GM12878 (cell line): ENCODE results near the gene ARPC1A. TPM values are rescaled to one million over a fixed set of nuclear protein-coding genes. Genes with fewer than 3 reads are reported as not detected.
"Not testable (repeated sequence)": the region's sequence is repeated elsewhere in the genome, so short reads cannot be mapped to it uniquely, and the experiment has no call there.

Source experiments
- ATAC-seq: fragments of 200-7000 bp; cut with Tn5 transposase; 3 replicates; pipeline ENCODE4 v1.9.1; 2020; ENCODE audit warnings: mild to moderate bottlenecking, moderate library complexity
- BruUV-seq: library from RNA; stranded (reverse); fragments of 400-500 nt; replicated peaks from 2 replicates; lab custom pipeline; 2021; lab: Mats Ljungman, UMichigan
- CTCF ChIA-PET: fragments of 300-600 bp; sonication (Branson Sonifier 250); formaldehyde crosslinking; extraction: SDS; loops from one replicate; lab custom pipeline; 2021; ENCODE audit warnings: inconsistent platforms; lab: Yijun Ruan, JAX
- POLR2A ChIA-PET: fragments of 350-600 bp; formaldehyde crosslinking; extraction: SDS; loops from one replicate; lab custom pipeline; 2021; ENCODE audit warnings: inconsistent platforms; lab: Charles Lee
- RAD21 ChIA-PET: fragments of 300-600 bp; sonication (Branson Sonifier 250); formaldehyde crosslinking; loops from one replicate; lab custom pipeline; 2023; ENCODE audit warnings: antibody characterized with exemption; ENCODE audit not compliant: unreplicated experiment; lab: Charles Lee
- SMC1A ChIA-PET: fragments of 300-600 bp; sonication (Branson Sonifier 250); formaldehyde crosslinking; loops from one replicate; lab custom pipeline; 2023; ENCODE audit not compliant: unreplicated experiment, uncharacterized antibody; lab: Charles Lee
- DNase-seq: peaks from one replicate; pipeline ENCODE4 v3.0.0-alpha.2; 2011; ENCODE audit warnings: low read depth, low spot score
- FAIRE-seq: peaks from 3 replicates; lab custom pipeline; 2011; peaks lifted over from hg19 to GRCh38; lab: Jason Lieb, UNC
- H2AFZ ChIP-seq: 2 replicates; pipeline ENCODE4 v1.6.0; 2011; ENCODE audit warnings: low read depth, low read length, control low read depth; ENCODE audit not compliant: control insufficient read depth
- H3K27ac ChIP-seq: 2 replicates; pipeline ENCODE4 v1.5.1; 2011; ENCODE audit warnings: control low read depth; ENCODE audit not compliant: control insufficient read depth, insufficient read depth
- H3K27me3 ChIP-seq, 2 experiments: replicated peaks in 1 of 2; 2 replicates each; pipeline versions ENCODE4 v1.6.0 to v1.6.1; 2011; ENCODE audit warnings: low read length in 1 of 2; ENCODE audit not compliant: control insufficient read depth in 2 of 2, insufficient read depth in 2 of 2
- H3K36me3 ChIP-seq, 2 experiments: 2 replicates each; pipeline ENCODE4 v1.5.1; 2011; ENCODE audit warnings: low read length in 1 of 2; ENCODE audit not compliant: control insufficient read depth in 2 of 2, insufficient read depth in 2 of 2
- H3K4me1 ChIP-seq: 2 replicates; pipeline ENCODE4 v1.6.1; 2011; ENCODE audit warnings: mild to moderate bottlenecking, low read length, moderate library complexity, mixed read lengths; ENCODE audit not compliant: control insufficient read depth, insufficient read depth
- H3K4me2 ChIP-seq: 2 replicates; pipeline ENCODE4 v1.6.0; 2011; ENCODE audit warnings: control low read depth; ENCODE audit not compliant: control insufficient read depth, insufficient read depth
- H3K4me3 ChIP-seq: fragments of 200-600 bp; sonication (generic); 2 replicates; pipeline ENCODE4 v1.5.1; 2016
- H3K79me2 ChIP-seq: 2 replicates; pipeline ENCODE4 v1.6.0; 2011; ENCODE audit warnings: low read length; ENCODE audit not compliant: control insufficient read depth, insufficient read depth
- H3K9ac ChIP-seq: 2 replicates; pipeline ENCODE4 v1.8.0; 2011; ENCODE audit warnings: low read length, control low read depth, mixed read lengths; ENCODE audit not compliant: control insufficient read depth, insufficient read depth
- H3K9me3 ChIP-seq: replicated peaks from 3 replicates; pipeline ENCODE4 v1.5.1; 2011; ENCODE audit warnings: mild to moderate bottlenecking, low read length; ENCODE audit not compliant: control insufficient read depth, insufficient read depth
- H4K20me1 ChIP-seq: 2 replicates; pipeline ENCODE4 v1.6.0; 2011; ENCODE audit not compliant: control insufficient read depth, insufficient read depth
- CREM ChIP-seq: IDR thresholded peaks from 2 replicates; pipeline ENCODE4 v1.6.1; 2014; ENCODE audit warnings: antibody characterized with exemption, low read depth
- EZH2 ChIP-seq: IDR thresholded peaks from 2 replicates; pipeline ENCODE4 v1.6.1; 2012; ENCODE audit warnings: low read depth, mild to moderate bottlenecking, control low read depth, inconsistent platforms, low read length, borderline replicate concordance; ENCODE audit not compliant: control insufficient read depth
- KLF5 ChIP-seq: fragments of 450-650 bp; IDR thresholded peaks from 2 replicates; pipeline ENCODE4 v1.6.1; 2014; ENCODE audit warnings: mild to moderate bottlenecking; ENCODE audit not compliant: partially characterized antibody
- NFXL1 ChIP-seq: fragments of 450-650 bp; IDR thresholded peaks from 2 replicates; pipeline ENCODE4 v1.6.1; 2017; ENCODE audit warnings: antibody characterized with exemption, mild to moderate bottlenecking, borderline replicate concordance
- NR2C2 ChIP-seq: IDR thresholded peaks from 2 replicates; pipeline ENCODE4 v1.6.1; 2011; ENCODE audit warnings: borderline replicate concordance, low read depth; ENCODE audit not compliant: control insufficient read depth, insufficient read length
- STAT3 ChIP-seq: IDR thresholded peaks from 2 replicates; pipeline ENCODE4 v1.6.1; 2011; ENCODE audit warnings: low read depth, low read length, improper control_type of control experiment
- YY1 ChIP-seq: IDR thresholded peaks from 2 replicates; pipeline ENCODE4 v1.6.1; 2011; ENCODE audit warnings: low read depth, mild to moderate bottlenecking, low read length
- whole genome bisulfite sequencing: methylation state at CpG from one replicate; pipeline ENCODE4 v1.1.6; 2016; ENCODE audit warnings: low lambda C conversion rate; ENCODE audit not compliant: insufficient replicate concordance, insufficient coverage; ENCODE audit errors: missing lambda C conversion rate; 5-methylcytosine and 5-hydroxymethylcytosine counted together
- in situ Hi-C: fragments of 300-500 bp; cut with MboI; formaldehyde crosslinking; loops from 9 replicates; pipeline ENCODE4 v1.14.3; 2018; ENCODE audit warnings: mixed read lengths
- intact Hi-C: fragments of 100-400 bp; cut with micrococcal nuclease; formaldehyde crosslinking; loops from one replicate; pipeline ENCODE4 v1.14.2; 2022; ENCODE audit not compliant: unreplicated experiment
- polyA plus RNA-seq, 11 experiments: library from polyadenylated mRNA; depleted of rRNA in 4 of 11; unstranded in 6 of 11; stranded (reverse) in 5 of 11; fragments of >200 nt; fragmentation: Nextera tagmentation in 4 of 11; fragmentation: Illumina TruSeq in 1 of 11; extraction: Ambion mirVana in 4 of 11; extraction: Trizol in 1 of 11; gene quantifications; 1 replicate in 1 of 11; 2 replicates in 10 of 11; pipeline versions ENCODE4 v1.2.1 to v1.2.3, GENCODE V29; 2011 to 2016; ENCODE audit warnings: inconsistent platforms in 2 of 11, missing spikeins in 2 of 11, low read depth in 1 of 11
- total RNA-seq, 4 experiments: library from RNA; depleted of rRNA in 3 of 4; stranded (reverse); fragments of >200 nt in 3 of 4; fragmentation: Illumina TruSeq in 1 of 4; extraction: Trizol in 1 of 4; gene quantifications; 2 replicates each; pipeline versions ENCODE4 v1.2.1 to v1.2.3, GENCODE V29; 2013 to 2021
- TF ChIP-seq, protein P1 (sequence below): fragments of 450-650 bp; IDR thresholded peaks from 2 replicates; pipeline ENCODE4 v1.6.1; 2017; ENCODE audit warnings: mild to moderate bottlenecking, low read depth, inconsistent platforms; ENCODE audit not compliant: poor library complexity, severe bottlenecking
- TF ChIP-seq, protein P2 (sequence below): IDR thresholded peaks from 2 replicates; pipeline ENCODE4 v1.6.1; 2011; ENCODE audit warnings: low read depth, mild to moderate bottlenecking, low read length, moderate library complexity, borderline replicate concordance; ENCODE audit errors: extremely low read depth

Gene ARPC1A
- total and polyA plus RNA-seq, 10 of the 15 experiments (the other 5 are each of a cell fraction or from before 2014, with no cell fraction given) = 42.3 to 152 (median 72.1) TPM

DNA sequence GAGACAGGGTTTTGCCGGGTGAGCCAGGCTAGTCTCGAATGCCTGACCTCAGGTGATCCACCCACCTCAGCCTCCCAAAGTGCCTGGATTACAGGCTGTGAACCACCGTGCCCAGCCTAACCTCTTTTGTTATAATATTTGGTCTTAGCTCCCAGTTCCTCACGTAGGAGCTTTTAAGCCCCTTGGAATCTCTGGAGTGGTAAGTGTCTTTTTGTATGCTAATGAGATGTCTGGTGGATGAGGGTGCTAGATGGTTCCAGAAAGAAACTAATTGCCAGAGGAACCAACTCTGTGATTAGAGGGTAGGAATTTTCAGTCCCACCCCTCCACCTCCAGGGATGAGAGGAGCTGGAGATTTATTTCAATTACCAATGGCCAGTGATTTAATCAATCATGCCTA is 5.3 kb upstream of the ARPC1A start:
- no peak overlapping the region for H3K9ac ChIP-seq
- ChIA-PET CTCF (interaction anchor here (0.8 kb wide), 1 partner anchor 10 kb away, joined by 4 read pairs; no protein-coding TSS in a partner anchor), POLR2A (interaction anchor here (0.6 kb wide), 1 partner anchor 9 kb away, joined by 4 read pairs; no protein-coding TSS in a partner anchor), RAD21 (no interaction called here), SMC1A (interaction anchor here (1.1 kb wide), 1 partner anchor 10 kb away, joined by 7 read pairs; no protein-coding TSS in a partner anchor)
- no peaks in the 10 kb centered on the region for H3K27me3 ChIP-seq
- H3K4me3 ChIP-seq = no peak overlapping the region
- DNase-seq = no peak
- peaks cover 9% of the 10 kb centered on the region for H3K79me2 ChIP-seq
- no peaks in the 10 kb centered on the region for H4K20me1 ChIP-seq
- BruUV-seq = no TSS peak
- no peaks in the 10 kb centered on the region for H3K9me3 ChIP-seq
- 75% methylated on average over 4 of the region's 4 CpGs for WGBS
- intact Hi-C loops = no loop called here
- FAIRE-seq = no peak
- ATAC-seq = no peak
- in situ Hi-C loops = no loop called here
- H3K4me1 ChIP-seq = no peaks in the 10 kb centered on the region
- no peak overlapping the region for H3K27ac ChIP-seq
- no peak overlapping the region for H2AFZ ChIP-seq
- H3K4me2 ChIP-seq = no peak overlapping the region
- TF ChIP-seq STAT3 (no peak), CREM (no peak), NFXL1 (no peak), EZH2 (no peak), KLF5 (no peak), YY1 (no peak), NR2C2 (no peak)
- TF ChIP-seq, protein P1, sequence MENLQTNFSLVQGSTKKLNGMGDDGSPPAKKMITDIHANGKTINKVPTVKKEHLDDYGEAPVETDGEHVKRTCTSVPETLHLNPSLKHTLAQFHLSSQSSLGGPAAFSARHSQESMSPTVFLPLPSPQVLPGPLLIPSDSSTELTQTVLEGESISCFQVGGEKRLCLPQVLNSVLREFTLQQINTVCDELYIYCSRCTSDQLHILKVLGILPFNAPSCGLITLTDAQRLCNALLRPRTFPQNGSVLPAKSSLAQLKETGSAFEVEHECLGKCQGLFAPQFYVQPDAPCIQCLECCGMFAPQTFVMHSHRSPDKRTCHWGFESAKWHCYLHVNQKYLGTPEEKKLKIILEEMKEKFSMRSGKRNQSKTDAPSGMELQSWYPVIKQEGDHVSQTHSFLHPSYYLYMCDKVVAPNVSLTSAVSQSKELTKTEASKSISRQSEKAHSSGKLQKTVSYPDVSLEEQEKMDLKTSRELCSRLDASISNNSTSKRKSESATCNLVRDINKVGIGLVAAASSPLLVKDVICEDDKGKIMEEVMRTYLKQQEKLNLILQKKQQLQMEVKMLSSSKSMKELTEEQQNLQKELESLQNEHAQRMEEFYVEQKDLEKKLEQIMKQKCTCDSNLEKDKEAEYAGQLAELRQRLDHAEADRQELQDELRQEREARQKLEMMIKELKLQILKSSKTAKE = no peak
- TF ChIP-seq, protein P2, sequence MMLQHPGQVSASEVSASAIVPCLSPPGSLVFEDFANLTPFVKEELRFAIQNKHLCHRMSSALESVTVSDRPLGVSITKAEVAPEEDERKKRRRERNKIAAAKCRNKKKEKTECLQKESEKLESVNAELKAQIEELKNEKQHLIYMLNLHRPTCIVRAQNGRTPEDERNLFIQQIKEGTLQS = no peak
- H3K36me3 ChIP-seq = 0 out of 4 replicates have a peak, but pooled peaks cover 0 to 3% of the 10 kb centered on the region in 2 experiments

DNA sequence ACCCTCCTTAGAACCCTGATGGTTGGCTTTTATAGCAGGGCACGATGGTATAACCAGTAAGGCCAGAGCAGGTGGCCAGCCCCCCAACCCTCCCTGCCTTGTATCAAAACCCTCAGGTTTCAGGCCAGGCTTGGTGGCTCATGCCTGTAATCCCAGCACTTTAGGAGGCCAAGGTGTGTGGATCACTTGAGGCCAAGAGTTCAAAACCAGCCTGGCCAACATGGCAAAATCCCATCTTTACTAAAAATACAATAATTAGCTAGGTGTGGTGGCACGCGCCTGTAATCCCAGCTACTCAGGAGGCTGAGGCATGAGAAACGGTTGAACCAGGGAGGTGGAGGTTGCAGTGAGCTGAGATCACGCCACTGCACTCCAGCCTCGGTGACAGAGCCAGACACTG is 3.0 kb upstream of the ARPC1A start:
- H3K9ac ChIP-seq, H3K27me3 ChIP-seq, DNase-seq, H3K27ac ChIP-seq, H3K9me3 ChIP-seq, H4K20me1 ChIP-seq, H2AFZ ChIP-seq, H3K4me2 ChIP-seq, SMC1A ChIA-PET, BruUV-seq, H3K36me3 ChIP-seq, FAIRE-seq, ATAC-seq, H3K4me1 ChIP-seq, intact Hi-C loops, POLR2A ChIA-PET, H3K4me3 ChIP-seq, in situ Hi-C loops: not testable (repeated sequence)
- CTCF ChIA-PET = interaction anchor here (2.3 kb wide), 1 partner anchor 9 kb away, joined by 12 read pairs; no protein-coding TSS in a partner anchor
- 96% methylated on average over 6 of the region's 6 CpGs for WGBS
- H3K79me2 ChIP-seq = peaks cover 32% of the 10 kb centered on the region
- RAD21 ChIA-PET = interaction anchor here (1.1 kb wide), 1 partner anchor 13 kb away, joined by 3 read pairs; no protein-coding TSS in a partner anchor
